ENCODE data around the gene RUNDC3A. TPM values are rescaled to one million over a fixed set of nuclear protein-coding genes. Genes with fewer than 3 reads are reported as not detected.

RUNDC3A gene
- total and polyA plus RNA-seq, 8 donors, result 0.43 to 40.8 (median 4.5) TPM; not detected in 1

DNA sequence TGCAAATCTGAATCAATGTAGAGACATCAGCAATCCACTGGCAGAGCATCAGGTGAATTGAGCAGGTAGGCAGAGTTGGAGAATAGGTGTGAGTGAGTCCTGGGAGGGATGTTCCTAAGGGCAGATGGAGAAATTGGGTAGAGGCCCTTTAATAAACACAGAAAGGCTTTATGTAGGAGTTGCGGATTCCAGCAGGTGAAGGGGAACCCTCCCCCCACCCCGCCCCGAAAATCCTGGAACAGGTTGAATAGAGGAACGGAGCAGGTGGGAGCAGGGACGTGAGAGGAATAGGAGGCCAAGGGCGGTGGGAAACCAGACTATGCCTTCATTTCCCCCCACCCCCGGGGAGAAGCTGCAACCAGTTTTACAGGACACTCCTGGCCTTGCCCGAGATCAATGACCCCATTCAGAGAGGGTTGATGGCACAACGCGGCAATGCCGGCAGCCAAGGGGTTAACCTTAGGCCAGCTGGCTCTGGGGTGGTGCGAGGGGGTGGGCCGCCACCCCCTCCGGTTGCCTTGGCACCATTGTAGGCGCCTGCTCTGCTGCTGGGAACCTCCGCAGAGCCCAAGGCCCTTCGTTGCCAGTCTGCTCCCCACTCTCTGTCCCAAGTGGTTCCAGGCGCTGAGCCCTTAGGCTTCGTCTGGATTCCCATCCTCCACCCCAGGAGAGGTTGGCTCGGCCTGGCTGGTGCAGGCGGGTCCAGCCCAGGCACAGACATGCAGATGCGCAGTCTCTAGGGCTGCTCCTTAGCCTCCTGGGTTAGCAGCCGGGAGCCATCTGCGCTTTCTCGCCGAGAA lies 814 bp upstream of the RUNDC3A start:
- 2 to 5% (median 3%) methylated on average over 21 to 26 of the region's 26 CpGs for WGBS, 5 donors
- no peak for TF ChIP-seq POLR2AphosphoS5 (IDR thresholded peaks at IDR 0.05)
- TF ChIP-seq POLR2A (IDR thresholded peaks at IDR 0.05), result no peak
- no peak for TF ChIP-seq EP300 (IDR thresholded peaks at IDR 0.05)
- TF ChIP-seq, protein P1, sequence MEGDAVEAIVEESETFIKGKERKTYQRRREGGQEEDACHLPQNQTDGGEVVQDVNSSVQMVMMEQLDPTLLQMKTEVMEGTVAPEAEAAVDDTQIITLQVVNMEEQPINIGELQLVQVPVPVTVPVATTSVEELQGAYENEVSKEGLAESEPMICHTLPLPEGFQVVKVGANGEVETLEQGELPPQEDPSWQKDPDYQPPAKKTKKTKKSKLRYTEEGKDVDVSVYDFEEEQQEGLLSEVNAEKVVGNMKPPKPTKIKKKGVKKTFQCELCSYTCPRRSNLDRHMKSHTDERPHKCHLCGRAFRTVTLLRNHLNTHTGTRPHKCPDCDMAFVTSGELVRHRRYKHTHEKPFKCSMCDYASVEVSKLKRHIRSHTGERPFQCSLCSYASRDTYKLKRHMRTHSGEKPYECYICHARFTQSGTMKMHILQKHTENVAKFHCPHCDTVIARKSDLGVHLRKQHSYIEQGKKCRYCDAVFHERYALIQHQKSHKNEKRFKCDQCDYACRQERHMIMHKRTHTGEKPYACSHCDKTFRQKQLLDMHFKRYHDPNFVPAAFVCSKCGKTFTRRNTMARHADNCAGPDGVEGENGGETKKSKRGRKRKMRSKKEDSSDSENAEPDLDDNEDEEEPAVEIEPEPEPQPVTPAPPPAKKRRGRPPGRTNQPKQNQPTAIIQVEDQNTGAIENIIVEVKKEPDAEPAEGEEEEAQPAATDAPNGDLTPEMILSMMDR (IDR thresholded peaks at IDR 0.05), result no peak

DNA sequence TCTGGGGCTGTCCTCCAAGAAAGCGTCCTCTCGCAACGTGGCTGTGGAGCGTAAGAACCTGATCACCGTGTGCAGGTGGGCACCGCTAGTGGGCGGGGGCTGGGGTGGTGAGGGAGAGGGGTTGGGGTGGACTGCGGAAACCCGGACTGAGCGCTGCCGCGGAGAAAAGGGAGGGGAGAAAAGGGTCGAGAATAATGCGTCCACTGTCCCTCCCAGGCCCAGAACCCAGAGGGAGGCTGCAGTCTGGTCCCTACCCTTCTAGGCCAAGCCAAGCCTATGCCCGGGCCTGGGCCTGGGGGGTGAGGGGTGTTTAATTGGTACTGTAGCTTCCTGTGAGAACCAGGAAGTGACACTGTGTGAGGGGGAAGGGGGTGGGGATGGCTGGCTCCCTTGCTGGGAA lies 464 bp downstream of the RUNDC3A start:
- H3K27me3 ChIP-seq, result peaks cover 0 to 78% (median 31%) of the 10 kb centered on the region in 3 donors
- peak overlapping the region; percentile 45 to 56 (median 52) for H3K4me3 ChIP-seq
- H3K27ac ChIP-seq, result peak overlapping the region in 3 of 5 donors; percentile 58 to 82 (median 70)
- peak in 1 of 2 donors; percentile 67 for DNase-seq
- H3K36me3 ChIP-seq, result no peaks in the 10 kb centered on the region
- WGBS, 5 donors, result 1 to 3% (median 3%) methylated on average over 14 to 15 of the region's 15 CpGs
- no peaks in the 10 kb centered on the region for H3K9me3 ChIP-seq
- no peak for TF ChIP-seq EP300 (IDR thresholded peaks at IDR 0.05)
- TF ChIP-seq, protein P1 (IDR thresholded peaks at IDR 0.05), result no peak
- TF ChIP-seq POLR2AphosphoS5 (IDR thresholded peaks at IDR 0.05), result no peak
- no peak for TF ChIP-seq POLR2A (IDR thresholded peaks at IDR 0.05)
- peaks cover 17 to 25% (median 20%) of the 10 kb centered on the region in 4 donors for H3K4me1 ChIP-seq
- intact Hi-C loops (cut with DNase I; ENCODE audit: low total_unique reads), result no loop called here

More for the DNA sequence above, 814 bp upstream of the RUNDC3A start:
- H3K9me3 ChIP-seq, result no peaks in the 10 kb centered on the region
- H3K4me1 ChIP-seq, result peaks cover 17 to 25% (median 20%) of the 10 kb centered on the region in 4 donors
- intact Hi-C loops (cut with DNase I; ENCODE audit: low total_unique reads), result no loop called here
- peak overlapping the region in 3 of 5 donors; percentile 58 to 82 (median 70) for H3K27ac ChIP-seq
- H3K36me3 ChIP-seq, result no peaks in the 10 kb centered on the region
- peak overlapping the region; percentile 45 to 56 (median 52) for H3K4me3 ChIP-seq
- peaks cover 0 to 71% (median 22%) of the 10 kb centered on the region in 3 donors for H3K27me3 ChIP-seq
- DNase-seq, result peak in 1 of 2 donors; percentile 83

- Histone ChIP-seq H3K4me1 (peaks cover 17 to 25% (median 20%) of the 10 kb centered on the region in 4 donors), H3K9me3 (no peaks in the 10 kb centered on the region), H3K4me3 (no peak overlapping the region), H3K27ac (no peak overlapping the region), H3K36me3 (no peaks in the 10 kb centered on the region), H3K27me3 (peaks cover 0 to 79% (median 34%) of the 10 kb centered on the region in 3 donors)
- DNase-seq, result no peak
- TF ChIP-seq POLR2A (IDR thresholded peaks at IDR 0.05), result no peak
- TF ChIP-seq POLR2AphosphoS5 (IDR thresholded peaks at IDR 0.05), result no peak
- TF ChIP-seq, protein P1 (IDR thresholded peaks at IDR 0.05), result no peak
- no peak for TF ChIP-seq EP300 (IDR thresholded peaks at IDR 0.05)
- 48 to 64% (median 57%) methylated on average over 5 of the region's 5 CpGs for WGBS, 5 donors
- intact Hi-C loops (cut with DNase I; ENCODE audit: low total_unique reads), result no loop called here
Measured at GRCh38 chr17:44309472-44309871, 1.1 kb downstream of the RUNDC3A start.

- Histone ChIP-seq H3K4me3 (no peak overlapping the region), H3K9me3 (no peaks in the 10 kb centered on the region), H3K36me3 (no peaks in the 10 kb centered on the region), H3K27ac (no peak overlapping the region), H3K27me3 (peaks cover 0 to 81% (median 41%) of the 10 kb centered on the region in 3 donors), H3K4me1 (peaks cover 22 to 32% (median 26%) of the 10 kb centered on the region in 4 donors)
- TF ChIP-seq POLR2AphosphoS5 (IDR thresholded peaks at IDR 0.05) (no peak), POLR2A (IDR thresholded peaks at IDR 0.05) (no peak), EP300 (IDR thresholded peaks at IDR 0.05) (no peak)
- TF ChIP-seq, protein P1 (IDR thresholded peaks at IDR 0.05), result no peak
- WGBS, 5 donors, result 79 to 97% (median 90%) methylated on average over 2 of the region's 2 CpGs
- no peak for DNase-seq
- intact Hi-C loops (cut with DNase I; ENCODE audit: low total_unique reads), result no loop called here
Measured at GRCh38 chr17:44310188-44310587, 1.8 kb downstream of the RUNDC3A start.
